ENCODE data around the gene LRRC75B. TPM values are rescaled to one million over a fixed set of nuclear protein-coding genes. Genes with fewer than 3 reads are reported as not detected.

Gene LRRC75B
- total RNA-seq, 1 experiment from 2014 or later, result 2.2 TPM

- Histone ChIP-seq H3K4me3 (no peak overlapping the region), H3K9me3 (ENCODE audit: insufficient read depth, low read depth) (no peaks in the 10 kb centered on the region), H3F3A (ENCODE audit: insufficient read depth, low read depth) (peaks cover 8% of the 10 kb centered on the region; the same call in 1 of the 2 replicates), H3K4me1 (replicated peaks; ENCODE audit: insufficient read depth) (no peaks in the 10 kb centered on the region), H3K27me3 (ENCODE audit: insufficient read depth, low read depth) (no peaks in the 10 kb centered on the region), H4K20me1 (ENCODE audit: insufficient read depth) (peaks cover 31% of the 10 kb centered on the region), H2AFZ (no peak overlapping the region), H3K27ac (no peak overlapping the region), H3K9me2 (ENCODE audit: insufficient read depth) (no peaks in the 10 kb centered on the region), H3K36me3 (ENCODE audit: low read depth) (peaks cover 11% of the 10 kb centered on the region; the same call in 1 of the 2 replicates), H3K79me2 (ENCODE audit: low read depth) (peaks cover 15% of the 10 kb centered on the region), H3K4me2 (no peak overlapping the region)
- POLR2A ChIA-PET (ENCODE audit: unreplicated experiment), result no interaction called here
- TF ChIP-seq CTCF (conservative IDR thresholded peaks at IDR 0.05) (no peak), EZH2 (IDR thresholded peaks at IDR 0.05; ENCODE audit: low read depth) (no peak)
- no peak for DNase-seq
- CTCF ChIA-PET, result no interaction called here
- BruUV-seq (replicated peaks), result no TSS peak
- intact Hi-C loops (cut with micrococcal nuclease; ENCODE audit: unreplicated experiment), result no loop called here
Observed at GRCh38 chr22:24571266-24571665, 21.6 kb downstream of the LRRC75B start.

GRCh38 chr22:24567668-24568067 lies 25.2 kb downstream of the LRRC75B start:
- POLR2A ChIA-PET (ENCODE audit: unreplicated experiment), result no interaction called here
- peaks cover 11% of the 10 kb centered on the region; the same call in 1 of the 2 replicates for H3K36me3 ChIP-seq (ENCODE audit: low read depth)
- peaks cover 49% of the 10 kb centered on the region for H3K79me2 ChIP-seq (ENCODE audit: low read depth)
- DNase-seq, result no peak
- peaks cover 5% of the 10 kb centered on the region; the same call in 1 of the 2 replicates for H3F3A ChIP-seq (ENCODE audit: insufficient read depth, low read depth)
- CTCF ChIA-PET, result no interaction called here
- no peak overlapping the region for H3K27ac ChIP-seq
- H3K4me3 ChIP-seq, result no peak overlapping the region
- intact Hi-C loops (cut with micrococcal nuclease; ENCODE audit: unreplicated experiment), result no loop called here
- TF ChIP-seq EZH2 (IDR thresholded peaks at IDR 0.05; ENCODE audit: low read depth) (no peak), CTCF (conservative IDR thresholded peaks at IDR 0.05) (no peak)
- peaks cover 64% of the 10 kb centered on the region for H4K20me1 ChIP-seq (ENCODE audit: insufficient read depth)
- H3K9me3 ChIP-seq (ENCODE audit: insufficient read depth, low read depth), result no peaks in the 10 kb centered on the region
- H3K27me3 ChIP-seq (ENCODE audit: insufficient read depth, low read depth), result no peaks in the 10 kb centered on the region
- no peaks in the 10 kb centered on the region for H3K9me2 ChIP-seq (ENCODE audit: insufficient read depth)
- no peak overlapping the region for H3K4me2 ChIP-seq
- no peaks in the 10 kb centered on the region for H3K4me1 ChIP-seq (replicated peaks; ENCODE audit: insufficient read depth)
- BruUV-seq (replicated peaks), result no TSS peak
- no peak overlapping the region for H2AFZ ChIP-seq

- Histone ChIP-seq H3K27me3 (ENCODE audit: insufficient read depth, low read depth) (no peaks in the 10 kb centered on the region), H3K9me3 (ENCODE audit: insufficient read depth, low read depth) (no peaks in the 10 kb centered on the region), H3F3A (ENCODE audit: insufficient read depth, low read depth) (peaks cover 5% of the 10 kb centered on the region; the same call in 1 of the 2 replicates), H3K27ac (no peak overlapping the region), H3K79me2 (ENCODE audit: low read depth) (peaks cover 56% of the 10 kb centered on the region), H3K4me2 (no peak overlapping the region), H3K9me2 (ENCODE audit: insufficient read depth) (no peaks in the 10 kb centered on the region), H4K20me1 (ENCODE audit: insufficient read depth) (peaks cover 70% of the 10 kb centered on the region), H3K4me3 (no peak overlapping the region), H2AFZ (no peak overlapping the region), H3K36me3 (ENCODE audit: low read depth) (peaks cover 11% of the 10 kb centered on the region; the same call in 1 of the 2 replicates), H3K4me1 (replicated peaks; ENCODE audit: insufficient read depth) (no peaks in the 10 kb centered on the region)
- intact Hi-C loops (cut with micrococcal nuclease; ENCODE audit: unreplicated experiment), result no loop called here
- POLR2A ChIA-PET (ENCODE audit: unreplicated experiment), result no interaction called here
- no TSS peak for BruUV-seq (replicated peaks)
- no peak for TF ChIP-seq CTCF (conservative IDR thresholded peaks at IDR 0.05)
- no peak for TF ChIP-seq EZH2 (IDR thresholded peaks at IDR 0.05; ENCODE audit: low read depth)
- CTCF ChIA-PET, result no interaction called here
- no peak for DNase-seq
Observed at GRCh38 chr22:24566899-24567511, 25.9 kb downstream of the LRRC75B start.
